HL-60 (cell line): ENCODE results near the gene S100A9.

ENCODE experiments used
- CTCF ChIP-seq: IDR thresholded peaks from one replicate; pipeline ENCODE4 v1.5.1; 2011; ENCODE audit warnings: low read length, control low read depth, inconsistent platforms; ENCODE audit not compliant: insufficient read depth
- GABPA ChIP-seq: IDR thresholded peaks from 2 replicates; pipeline ENCODE4 v1.6.1; 2012; ENCODE audit warnings: low read depth
- POLR2AphosphoS5 ChIP-seq: IDR thresholded peaks from 2 replicates; pipeline ENCODE4 v1.6.1; 2012; ENCODE audit warnings: low read depth
- REST ChIP-seq: IDR thresholded peaks from 2 replicates; pipeline ENCODE4 v1.6.1; 2012; ENCODE audit warnings: low read depth; ENCODE audit not compliant: insufficient replicate concordance

GRCh38 chr1:153396461-153396860, 38.8 kb downstream of the S100A9 start:
- TF ChIP-seq CTCF (no peak), POLR2AphosphoS5 (no peak), REST (no peak), GABPA (no peak)
